Testis (tissue), 3 donors: Measurements from ENCODE around the gene EFEMP2. TPM values are rescaled to one million over a fixed set of nuclear protein-coding genes. Genes with fewer than 3 reads are reported as not detected.

Source experiments
- DNase-seq: peaks from one replicate; pipeline ENCODE4 v3.0.0-alpha.2; 2019
- H3K27ac ChIP-seq, 2 donors: fragments of 200-600 bp; sonication (generic); one replicate each; pipeline ENCODE4 v1.5.1; 2019
- H3K27me3 ChIP-seq: fragments of 200-600 bp; sonication (generic); one replicate; pipeline ENCODE4 v1.5.1; 2019
- H3K36me3 ChIP-seq: fragments of 200-600 bp; sonication (generic); one replicate; pipeline ENCODE4 v1.5.1; 2017; ENCODE audit warnings: low read depth; ENCODE audit errors: missing control alignments
- H3K4me1 ChIP-seq: fragments of 200-600 bp; sonication (generic); one replicate; pipeline ENCODE4 v1.5.1; 2019
- H3K4me3 ChIP-seq, 2 donors: fragments of 200-600 bp; sonication (generic); one replicate each; pipeline ENCODE4 v1.5.1; 2017 to 2019
- H3K9me3 ChIP-seq: fragments of 200-600 bp; sonication (generic); one replicate; pipeline ENCODE4 v1.5.1; 2017
- CTCF ChIP-seq, 3 experiments: fragments of 450-650 bp in 2 of 3; fragments of 200-600 bp in 1 of 3; sonication (generic) in 1 of 3; IDR thresholded peaks; one replicate each; pipeline ENCODE4 v1.5.1; 2016 to 2019; ENCODE audit warnings: antibody characterized with exemption in 3 of 3, mild to moderate bottlenecking in 2 of 3, moderate library complexity in 1 of 3
- POLR2A ChIP-seq: fragments of 450-650 bp; IDR thresholded peaks from one replicate; pipeline ENCODE4 v1.6.1; 2017; ENCODE audit warnings: antibody characterized with exemption, mild to moderate bottlenecking, moderate library complexity
- WGBS, 2 donors: methylation state at CpG; one replicate each; pipeline ENCODE4 v1.1.5; 2018; 5-methylcytosine and 5-hydroxymethylcytosine counted together
- intact Hi-C: fragments of 100-400 bp; cut with DNase I; formaldehyde crosslinking; loops from one replicate; pipeline ENCODE4 v1.15.1; 2023; ENCODE audit warnings: low total_unique reads
- polyA plus RNA-seq: library from polyadenylated mRNA; stranded (reverse); fragments of 350-450 nt; fragmentation: Illumina TruSeq; extraction: RNeasy Lipid Tissue Mini Kit (QIAGEN cat#74804); gene quantifications from one replicate; pipeline ENCODE4 v1.2.3, GENCODE V29; 2014; ENCODE audit warnings: low read depth, low replicate concordance; ENCODE audit not compliant: insufficient read depth
- total RNA-seq, 2 donors: library from RNA; depleted of rRNA; stranded (reverse); fragments of >200 nt; gene quantifications; one replicate each; pipeline ENCODE4 v1.2.3, GENCODE V29; 2016

The EFEMP2 gene
- total and polyA plus RNA-seq, 3 donors from 2014 or later: 47.4 to 100 (median 52.4) TPM

GRCh38 chr11:65866509-65867283 lies 5.9 kb downstream of the EFEMP2 start:
- no peak overlapping the region for H3K27ac ChIP-seq
- H3K36me3 ChIP-seq: no peaks in the 10 kb centered on the region
- DNase-seq: no peak
- no peaks in the 10 kb centered on the region for H3K27me3 ChIP-seq
- WGBS, 2 donors: 83 to 88% methylated on average over 21 of the region's 21 CpGs
- intact Hi-C loops: no loop called here
- no peaks in the 10 kb centered on the region for H3K9me3 ChIP-seq
- H3K4me3 ChIP-seq: no peak overlapping the region
- peaks cover 9% of the 10 kb centered on the region for H3K4me1 ChIP-seq
- TF ChIP-seq CTCF (IDR thresholded peaks at IDR 0.05) (no peak), POLR2A (no peak)

GRCh38 chr11:65865550-65866172 lies 6.9 kb downstream of the EFEMP2 start:
- TF ChIP-seq POLR2A (no peak), CTCF (IDR thresholded peaks at IDR 0.05) (no peak)
- no peak for DNase-seq

GRCh38 chr11:65864706-65865471 lies 7.7 kb downstream of the EFEMP2 start:
- no peaks in the 10 kb centered on the region for H3K36me3 ChIP-seq
- no peak overlapping the region for H3K4me3 ChIP-seq
- H3K4me1 ChIP-seq: peaks cover 7% of the 10 kb centered on the region
- intact Hi-C loops: no loop called here
- H3K27ac ChIP-seq: no peak overlapping the region
- H3K27me3 ChIP-seq: no peaks in the 10 kb centered on the region
- no peak for TF ChIP-seq CTCF (IDR thresholded peaks at IDR 0.05)
- TF ChIP-seq POLR2A: no peak
- H3K9me3 ChIP-seq: no peaks in the 10 kb centered on the region
- WGBS, 2 donors: 83 to 93% methylated on average over 3 to 18 of the region's 18 CpGs
- no peak for DNase-seq

More at GRCh38 chr11:65865550-65866172, 6.9 kb downstream of the EFEMP2 start:
- H3K36me3 ChIP-seq: no peaks in the 10 kb centered on the region
- H3K9me3 ChIP-seq: no peaks in the 10 kb centered on the region
- H3K27ac ChIP-seq: no peak overlapping the region
- H3K27me3 ChIP-seq: no peaks in the 10 kb centered on the region
- intact Hi-C loops: no loop called here
- WGBS, 2 donors: 83 to 92% methylated on average over 4 to 9 of the region's 9 CpGs
- no peak overlapping the region for H3K4me3 ChIP-seq
- H3K4me1 ChIP-seq: peaks cover 7% of the 10 kb centered on the region

- no peak for TF ChIP-seq CTCF (IDR thresholded peaks at IDR 0.05)
- TF ChIP-seq POLR2A: no peak
- no peak for DNase-seq
- no peak overlapping the region for H3K4me3 ChIP-seq
- H3K27me3 ChIP-seq: no peaks in the 10 kb centered on the region
- no peaks in the 10 kb centered on the region for H3K9me3 ChIP-seq
- H3K36me3 ChIP-seq: no peaks in the 10 kb centered on the region
- intact Hi-C loops: no loop called here
- H3K4me1 ChIP-seq: peaks cover 7% of the 10 kb centered on the region
- no peak overlapping the region for H3K27ac ChIP-seq
- 73 to 85% methylated on average over 10 to 12 of the region's 12 CpGs for WGBS, 2 donors
These were observed 8.5 kb downstream of the EFEMP2 start for GRCh38 chr11:65863889-65864705.
